ENCODE data around the gene FMNL1. TPM values are rescaled to one million over a fixed set of nuclear protein-coding genes. Genes with fewer than 3 reads are reported as not detected.
"Not testable (repeated sequence)": the region's sequence is repeated elsewhere in the genome, so short reads cannot be mapped to it uniquely, and the experiment has no call there.

FMNL1 gene
- total and polyA plus RNA-seq, 10 of the 15 experiments (the other 5 are each of a cell fraction or from before 2014, with no cell fraction given) = 3.3 to 108 (median 19.5) TPM

GRCh38 chr17:45248132-45248957 lies 26.7 kb downstream of the FMNL1 start (continued):
- TF ChIP-seq NBN (IDR thresholded peaks at IDR 0.05) (no peak), MAX (IDR thresholded peaks at IDR 0.05; ENCODE audit: low read depth, low read length) (peak; percentile 43), LARP7 (IDR thresholded peaks at IDR 0.05) (0 out of 2 replicates have a peak, but pooled peaks have one; percentile 43), TARDBP (IDR thresholded peaks at IDR 0.05; ENCODE audit: borderline replicate concordance) (0 out of 2 replicates have a peak, but pooled peaks have one; percentile 56)

GRCh38 chr17:45251931-45252330 lies 30.2 kb downstream of the FMNL1 start:
- no peak for FAIRE-seq
- ChIA-PET RAD21 (ENCODE audit: unreplicated experiment) (interaction anchor here (1.3 kb wide), 1 partner anchor 33 kb away, joined by 7 read pairs; no protein-coding TSS in a partner anchor), CTCF (interaction anchor here (1.6 to 2.4 kb wide), 3 partner anchors 16 to 134 kb away, joined by 4 to 8 read pairs (median 4); no protein-coding TSS in a partner anchor), SMC1A (ENCODE audit: uncharacterized antibody, unreplicated experiment) (interaction anchor here (1.1 kb wide), 1 partner anchor 143 kb away, joined by 3 read pairs; no protein-coding TSS in a partner anchor), POLR2A (interaction anchor here (0.7 kb wide), 1 partner anchor 202 kb away, joined by 4 read pairs; no protein-coding TSS in a partner anchor)
- H4K20me1 ChIP-seq (ENCODE audit: control insufficient read depth, insufficient read depth) = no peaks in the 10 kb centered on the region
- no peak for TF ChIP-seq STAT1 (conservative IDR thresholded peaks at IDR 0.05)
- TF ChIP-seq MEF2B (IDR thresholded peaks at IDR 0.05; ENCODE audit: partially characterized antibody, poor library complexity, severe bottlenecking) = no peak
- TF ChIP-seq BRCA1 (IDR thresholded peaks at IDR 0.05; ENCODE audit: low read depth, low read length) = no peak
- TF ChIP-seq SMC3 (IDR thresholded peaks at IDR 0.05; ENCODE audit: borderline replicate concordance, low read length) = no peak
- TF ChIP-seq CREM (IDR thresholded peaks at IDR 0.05; ENCODE audit: low read depth) = no peak
- no peak for TF ChIP-seq RAD21 (IDR thresholded peaks at IDR 0.05; ENCODE audit: insufficient read depth, low read depth, low read length)
- no peak for TF ChIP-seq ZNF384 (IDR thresholded peaks at IDR 0.05; ENCODE audit: borderline replicate concordance, low read depth, low read length)
- peaks cover 13% of the 10 kb centered on the region for H3K79me2 ChIP-seq (ENCODE audit: control insufficient read depth, insufficient read depth, low read length)
- intact Hi-C loops (cut with micrococcal nuclease; ENCODE audit: unreplicated experiment) = no loop called here
- H3K4me3 ChIP-seq = no peak overlapping the region
- no peak overlapping the region for H3K27ac ChIP-seq (ENCODE audit: control insufficient read depth, insufficient read depth)
- in situ Hi-C loops (cut with MboI) = loop anchor here (25.0 kb wide), 1 partner anchor 360 kb away; no protein-coding TSS in a partner anchor
- H3K9me3 ChIP-seq (replicated peaks; ENCODE audit: control insufficient read depth, insufficient read depth, low read length) = no peaks in the 10 kb centered on the region
- WGBS (ENCODE audit: insufficient coverage, insufficient replicate concordance, low lambda C conversion rate, missing lambda C conversion rate) = 95% methylated on average over 7 of the region's 7 CpGs
- peaks cover 0 to 3% of the 10 kb centered on the region in 2 experiments; a peak in 3 of 4 replicates for H3K36me3 ChIP-seq (ENCODE audit: control insufficient read depth in 2 of 2, insufficient read depth in 2 of 2, low read length in 1 of 2)
- H2AFZ ChIP-seq (ENCODE audit: control insufficient read depth, low read depth, low read length) = no peak overlapping the region
- H3K9ac ChIP-seq (ENCODE audit: control insufficient read depth, insufficient read depth, low read length) = no peak overlapping the region
- no peak overlapping the region for H3K4me2 ChIP-seq (ENCODE audit: control insufficient read depth, insufficient read depth)
- TSS peak; percentile 22 for BruUV-seq (replicated peaks)
- H3K4me1 ChIP-seq (ENCODE audit: control insufficient read depth, insufficient read depth, low read length) = peaks cover 13% of the 10 kb centered on the region
- ATAC-seq = no peak
- H3K27me3 ChIP-seq (replicated peaks in 1 of 2; ENCODE audit: control insufficient read depth in 2 of 2, insufficient read depth in 2 of 2, low read length in 1 of 2) = no peaks in the 10 kb centered on the region
- no peak for DNase-seq (ENCODE audit: low read depth, low spot score)

GRCh38 chr17:45253237-45253636 lies 31.6 kb downstream of the FMNL1 start:
- DNase-seq (ENCODE audit: low read depth, low spot score); SMC1A ChIA-PET (ENCODE audit: uncharacterized antibody, unreplicated experiment); intact Hi-C loops (cut with micrococcal nuclease; ENCODE audit: unreplicated experiment); H3K4me2 ChIP-seq (ENCODE audit: control insufficient read depth, insufficient read depth); H3K36me3 ChIP-seq (ENCODE audit: control insufficient read depth in 2 of 2, insufficient read depth in 2 of 2, low read length in 1 of 2); FAIRE-seq; H3K9me3 ChIP-seq (replicated peaks; ENCODE audit: control insufficient read depth, insufficient read depth, low read length); H3K79me2 ChIP-seq (ENCODE audit: control insufficient read depth, insufficient read depth, low read length); H2AFZ ChIP-seq (ENCODE audit: control insufficient read depth, low read depth, low read length); H3K27me3 ChIP-seq (replicated peaks in 1 of 2; ENCODE audit: control insufficient read depth in 2 of 2, insufficient read depth in 2 of 2, low read length in 1 of 2); H4K20me1 ChIP-seq (ENCODE audit: control insufficient read depth, insufficient read depth); BruUV-seq (replicated peaks); H3K9ac ChIP-seq (ENCODE audit: control insufficient read depth, insufficient read depth, low read length); H3K4me3 ChIP-seq; ATAC-seq; RAD21 ChIA-PET (ENCODE audit: unreplicated experiment); H3K27ac ChIP-seq (ENCODE audit: control insufficient read depth, insufficient read depth): not testable (repeated sequence)
- H3K4me1 ChIP-seq (ENCODE audit: control insufficient read depth, insufficient read depth, low read length) = peaks cover 13% of the 10 kb centered on the region
- POLR2A ChIA-PET = interaction anchor here (1.1 to 1.2 kb wide), 2 partner anchors 14 to 105 kb away, joined by 3 to 5 read pairs; partner anchors contain the start of gene HEXIM1
- CTCF ChIA-PET = interaction anchor here (1.3 to 2.4 kb wide), 2 partner anchors 18 to 118 kb away, joined by 4 to 8 read pairs; partner anchors contain the start of gene ACBD4
- in situ Hi-C loops (cut with MboI) = loop anchor here (25.0 kb wide), 1 partner anchor 359 kb away; no protein-coding TSS in a partner anchor
- 80% methylated on average over 7 of the region's 7 CpGs for WGBS (ENCODE audit: insufficient coverage, insufficient replicate concordance, low lambda C conversion rate, missing lambda C conversion rate)
